Activated T-helper 1 cell treated with anti-CD3 and anti-CD28 coated beads, Interleukin-2, amount 50 U/mL, for 16 hours (primary cell): ENCODE results near the gene EPB41L2.
"Not testable (repeated sequence)": the region's sequence is repeated elsewhere in the genome, so short reads cannot be mapped to it uniquely, and the experiment has no call there.

ENCODE experiments used
- DNase-seq, 2 donors: peaks; one replicate each; pipeline ENCODE4 v3.0.0-alpha.2; 2020; ENCODE audit warnings: low read depth in 1 of 2, low spot score in 1 of 2

The EPB41L2 gene

GRCh38 chr6:130918171-130918570, 144.9 kb downstream of the EPB41L2 start:
- no peak for DNase-seq

GRCh38 chr6:130915606-130916005, 147.4 kb downstream of the EPB41L2 start:
- DNase-seq: not testable (repeated sequence)

- no peak for DNase-seq
These were observed 149.9 kb downstream of the EPB41L2 start for GRCh38 chr6:130913120-130913519.

GRCh38 chr6:130912434-130912833, 150.6 kb downstream of the EPB41L2 start:
- DNase-seq: no peak

- no peak for DNase-seq
These were observed 154.1 kb downstream of the EPB41L2 start for GRCh38 chr6:130908958-130909357.

GRCh38 chr6:130908188-130908587, 154.9 kb downstream of the EPB41L2 start:
- no peak for DNase-seq

GRCh38 chr6:130907687-130908086, 155.4 kb downstream of the EPB41L2 start:
- no peak for DNase-seq

GRCh38 chr6:130906736-130907381, 156.2 kb downstream of the EPB41L2 start:
- no peak for DNase-seq

GRCh38 chr6:130903602-130904001, 159.4 kb downstream of the EPB41L2 start:
- no peak for DNase-seq

GRCh38 chr6:130903007-130903406, 160.0 kb downstream of the EPB41L2 start:
- no peak for DNase-seq

- no peak for DNase-seq
These were observed 162.1 kb downstream of the EPB41L2 start for GRCh38 chr6:130900913-130901312.

- DNase-seq: no peak
These were observed 166.8 kb downstream of the EPB41L2 start for GRCh38 chr6:130896249-130896648.

- DNase-seq: no peak
These were observed 167.5 kb downstream of the EPB41L2 start for GRCh38 chr6:130895516-130895915.

- DNase-seq: no peak
These were observed 169.3 kb downstream of the EPB41L2 start for GRCh38 chr6:130893766-130894165.

- no peak for DNase-seq
These were observed 169.8 kb downstream of the EPB41L2 start for GRCh38 chr6:130893277-130893676.

- no peak for DNase-seq
These were observed 172.5 kb downstream of the EPB41L2 start for GRCh38 chr6:130890521-130890971.

GRCh38 chr6:130889423-130889822, 173.6 kb downstream of the EPB41L2 start:
- no peak for DNase-seq

- DNase-seq: no peak
These were observed 174.8 kb downstream of the EPB41L2 start for GRCh38 chr6:130888246-130888645.

- no peak for DNase-seq
These were observed 176.1 kb downstream of the EPB41L2 start for GRCh38 chr6:130886966-130887365.

GRCh38 chr6:130885392-130886192, 177.5 kb downstream of the EPB41L2 start:
- peak; percentile 20 to 46 for DNase-seq

- no peak for DNase-seq
These were observed 180.7 kb downstream of the EPB41L2 start for GRCh38 chr6:130882370-130882769.

GRCh38 chr6:130879826-130880225, 183.2 kb downstream of the EPB41L2 start:
- no peak for DNase-seq
